DMS 273 (cell line): Measurements from ENCODE around the gene FMO2.
"Not testable (repeated sequence)": the region's sequence is repeated elsewhere in the genome, so short reads cannot be mapped to it uniquely, and the experiment has no call there.

Source experiments
- DNase-seq: peaks from one replicate; lab custom pipeline; 2025; ENCODE audit not compliant: unreplicated experiment; lab: John Stamatoyannopoulos, UW

The FMO2 gene

DNA sequence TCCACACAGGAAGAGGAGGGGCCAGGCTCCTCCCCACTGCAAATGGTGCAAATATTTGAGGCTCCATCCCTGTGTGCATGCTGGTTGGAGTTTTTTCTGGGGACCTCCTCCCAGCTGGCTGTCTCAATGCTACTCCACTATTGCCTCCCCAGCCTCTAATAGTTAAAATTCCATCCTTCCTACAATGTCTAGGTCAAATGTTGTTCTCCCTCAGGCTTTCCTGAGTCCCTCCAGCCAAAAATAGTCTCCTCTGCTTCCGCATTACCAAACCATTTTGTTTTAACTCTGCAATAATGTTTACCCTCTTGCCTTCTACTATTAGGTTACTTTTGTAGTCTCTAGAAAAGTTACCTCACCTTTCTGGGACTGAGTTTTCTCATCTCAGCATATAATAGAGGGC lies 33.6 kb downstream of the FMO2 start:
- no peak for DNase-seq

DNA sequence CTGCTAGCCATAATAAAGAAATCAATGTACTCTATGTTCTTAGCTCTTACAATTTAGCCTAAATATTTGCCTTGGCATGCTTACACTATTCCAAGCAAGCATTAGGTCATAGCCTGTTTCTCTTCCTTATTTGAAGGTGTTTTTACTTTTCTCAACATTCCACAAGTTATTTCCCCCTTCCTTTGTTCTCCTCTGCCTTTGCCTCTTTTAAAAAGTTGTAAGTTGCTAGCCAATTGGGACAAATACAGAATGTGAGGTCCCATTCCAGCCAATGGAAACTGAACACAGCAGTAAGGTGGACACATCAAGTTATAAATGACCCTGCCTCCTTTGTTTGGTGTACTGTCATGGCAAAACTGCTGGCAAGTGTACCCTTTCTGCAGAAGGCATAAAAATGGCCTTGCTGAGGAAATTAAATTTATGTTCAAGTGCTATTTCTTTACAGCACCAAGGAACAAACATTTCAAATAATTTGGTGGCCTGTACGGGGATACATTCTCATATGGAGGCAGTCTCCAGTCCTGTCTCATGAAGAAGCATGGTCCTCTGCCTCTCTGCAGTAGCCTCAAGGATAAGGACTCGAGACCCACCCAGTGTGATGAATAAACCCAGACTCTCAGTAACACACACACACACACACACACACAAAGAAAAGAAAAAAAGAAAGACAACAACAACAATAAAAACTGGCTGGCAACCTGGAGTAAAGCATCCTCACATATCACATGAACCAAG lies 34.4 kb downstream of the FMO2 start:
- DNase-seq = no peak

GRCh38 chr1:171220081-171220420 lies 35.0 kb downstream of the FMO2 start:
- DNase-seq = no peak

DNA sequence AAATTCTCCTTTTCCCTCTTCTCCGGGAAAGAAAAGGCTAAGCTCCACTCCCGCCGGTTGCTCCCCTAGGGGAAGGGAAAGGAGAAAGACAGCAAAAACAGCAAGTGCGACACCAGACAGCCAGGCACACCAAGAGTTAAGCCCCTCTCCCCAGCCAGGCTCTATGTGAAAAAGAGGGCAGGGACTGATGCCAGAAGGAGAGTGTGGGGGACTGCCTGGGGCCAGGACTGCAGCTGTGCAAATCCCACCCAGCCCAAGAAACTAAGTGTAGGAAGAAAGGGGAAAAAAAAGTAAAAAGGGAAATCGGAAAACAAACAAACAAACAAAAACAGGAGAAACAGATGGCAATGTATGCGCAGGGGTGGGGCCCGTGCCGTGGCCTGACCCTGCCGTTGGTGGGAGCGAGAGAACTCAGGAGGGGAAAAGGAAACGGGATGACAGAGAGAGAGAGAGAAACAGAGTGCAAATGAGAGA lies 35.5 kb downstream of the FMO2 start:
- DNase-seq = no peak

DNA sequence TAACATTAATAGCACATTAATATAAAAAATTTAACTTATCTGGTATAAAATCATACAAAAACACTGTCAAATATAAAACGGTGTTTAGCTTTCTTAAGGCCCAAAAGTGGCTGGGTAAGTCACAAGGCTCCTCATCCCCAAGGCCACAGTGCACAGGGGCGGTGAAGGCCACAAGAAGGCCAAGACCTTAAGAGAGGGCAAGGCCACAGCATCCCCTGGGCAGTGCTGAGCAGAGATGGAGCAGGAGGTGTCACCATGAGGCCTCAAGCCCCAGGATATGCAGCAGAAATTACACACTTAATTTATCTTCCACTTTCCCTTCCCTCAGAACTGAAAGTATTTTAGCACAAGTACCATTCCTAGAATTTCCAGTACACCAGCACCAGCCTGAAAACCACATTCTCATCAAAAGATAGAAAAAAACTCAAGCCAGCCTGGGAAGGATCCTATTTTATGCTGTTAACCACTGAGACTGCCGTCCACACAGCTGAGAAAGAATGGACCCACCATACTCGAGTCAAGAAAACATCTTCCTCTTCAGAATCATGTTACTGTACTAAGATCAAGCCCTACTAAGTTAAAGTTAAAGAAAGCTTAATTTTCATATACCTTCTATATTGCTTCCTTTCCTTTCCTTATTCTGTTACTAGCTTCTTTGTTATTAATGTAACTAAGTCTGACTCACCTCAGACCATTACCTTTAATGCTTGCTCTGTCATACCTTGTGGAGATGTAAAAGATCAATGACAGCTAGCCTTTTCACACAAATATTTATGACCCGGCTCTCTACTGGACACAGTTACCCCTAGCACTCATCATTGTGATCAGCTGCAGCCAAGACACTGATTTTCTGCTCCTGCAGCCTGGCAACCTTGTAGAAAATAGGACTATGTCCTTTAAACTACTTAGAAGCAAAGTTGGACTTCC lies 36.8 kb downstream of the FMO2 start:
- DNase-seq = no peak

- DNase-seq = no peak
These were observed 37.8 kb downstream of the FMO2 start for GRCh38 chr1:171222936-171223335.

DNA sequence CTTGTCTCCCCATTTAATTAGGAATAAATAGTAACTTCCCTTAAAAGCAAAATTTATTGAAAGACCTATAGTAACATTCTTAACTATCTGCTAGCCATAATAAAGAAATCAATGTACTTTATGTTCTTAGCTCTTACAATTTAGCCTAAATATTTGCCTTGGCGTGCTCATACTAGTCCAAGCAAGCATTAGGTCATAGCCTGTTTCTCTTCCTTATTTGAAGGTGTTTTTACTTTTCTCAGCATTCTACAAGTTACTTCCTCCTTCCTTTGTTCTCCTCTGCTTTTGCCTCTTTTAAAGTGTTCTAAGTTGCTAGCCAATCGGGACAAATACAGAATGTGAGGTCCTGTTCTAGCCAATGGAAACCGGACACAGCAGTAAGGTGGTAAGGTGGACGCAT lies 39.2 kb downstream of the FMO2 start:
- DNase-seq = not testable (repeated sequence)

GRCh38 chr1:171226747-171227370 lies 41.8 kb downstream of the FMO2 start:
- DNase-seq = peak; percentile 82

GRCh38 chr1:171231326-171231725 lies 46.2 kb downstream of the FMO2 start:
- no peak for DNase-seq

DNA sequence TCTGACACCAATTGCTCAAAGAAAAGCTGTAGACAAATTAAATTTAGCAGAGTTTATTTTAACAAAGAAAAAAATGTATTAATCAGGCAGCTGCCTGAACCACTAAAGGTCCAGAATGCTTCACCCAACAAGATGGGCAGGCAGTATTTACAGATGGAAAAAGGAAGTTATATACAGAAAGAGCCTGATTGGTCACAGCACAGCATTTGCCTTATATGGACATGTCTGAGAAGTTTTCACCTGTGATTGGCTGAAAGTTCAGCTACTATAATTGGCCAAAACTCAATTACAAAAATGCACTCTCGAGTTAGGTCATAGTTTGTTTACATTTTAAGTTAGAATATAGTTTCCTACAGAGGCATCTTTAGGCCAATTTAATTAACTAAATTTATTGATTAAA lies 48.1 kb downstream of the FMO2 start:
- no peak for DNase-seq

DNA sequence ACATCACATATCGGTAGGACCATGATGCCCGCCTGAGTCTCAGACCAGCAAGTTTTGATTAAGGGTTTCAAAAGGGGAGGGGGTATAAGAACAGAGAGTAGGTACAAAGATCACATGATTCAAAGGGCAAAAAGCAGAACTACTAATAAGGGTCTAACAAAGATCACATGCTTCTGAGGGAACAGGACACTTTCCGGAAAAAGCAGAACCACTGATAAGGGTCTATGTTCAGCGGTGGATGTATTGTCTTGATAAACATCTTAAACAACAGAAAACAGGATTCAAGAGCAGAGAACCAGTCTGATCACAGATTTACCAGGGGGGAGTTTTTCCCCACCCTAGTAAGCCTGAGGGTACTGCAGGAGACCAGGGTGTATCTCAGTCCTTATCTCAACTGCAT lies 51.1 kb downstream of the FMO2 start:
- not testable (repeated sequence) for DNase-seq

GRCh38 chr1:171243878-171244277 lies 58.8 kb downstream of the FMO2 start:
- no peak for DNase-seq

- peak; percentile 62 for DNase-seq
These were observed 60.5 kb downstream of the FMO2 start for GRCh38 chr1:171245458-171246064.

DNA sequence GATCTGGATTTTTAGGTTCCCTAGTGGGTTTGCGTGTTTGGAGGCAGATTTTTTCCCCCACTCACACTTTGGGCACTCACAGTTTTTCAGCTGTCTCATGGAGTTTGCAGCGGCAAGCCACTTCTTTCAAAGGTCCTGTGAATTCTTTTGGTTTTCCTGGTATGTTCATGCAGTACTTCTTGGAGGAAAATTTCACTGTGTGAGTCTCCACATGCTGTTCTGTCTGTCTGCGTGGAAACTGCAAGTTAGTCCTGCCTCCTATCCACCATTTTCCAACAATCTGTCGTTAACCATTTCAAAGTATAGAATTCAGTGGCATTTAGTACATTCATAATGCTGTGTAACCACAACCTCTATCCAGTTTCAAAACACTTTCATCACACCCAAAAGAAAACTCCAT lies 62.4 kb downstream of the FMO2 start:
- DNase-seq = no peak

GRCh38 chr1:171248302-171248701 lies 63.2 kb downstream of the FMO2 start, which contains the start of gene FMO1:
TSS of gene FMO1 (plus strand) at chr1:171248494. CDS start at chr1:171258088, 9,594 bp downstream.
- no peak for DNase-seq

DNA sequence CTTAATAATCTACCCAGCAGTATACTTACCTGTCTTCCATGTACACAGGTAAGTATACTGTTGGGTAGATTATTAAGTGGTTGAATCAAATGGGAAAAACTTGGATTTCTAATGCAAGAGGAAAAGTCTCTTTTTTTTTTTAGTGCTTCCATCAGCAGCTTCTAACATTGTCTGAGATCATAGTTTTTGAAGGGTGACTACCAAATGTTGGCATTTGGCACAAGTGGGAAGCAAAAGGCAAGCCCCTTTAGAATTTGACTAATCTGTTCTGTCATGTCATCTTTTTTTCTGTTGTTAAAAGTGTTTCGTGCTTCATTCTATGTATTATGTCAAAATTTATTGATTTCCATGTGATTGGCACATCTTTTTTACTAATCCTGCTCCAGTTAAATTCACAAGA lies 63.7 kb downstream of the FMO2 start:
- DNase-seq = no peak

DNA sequence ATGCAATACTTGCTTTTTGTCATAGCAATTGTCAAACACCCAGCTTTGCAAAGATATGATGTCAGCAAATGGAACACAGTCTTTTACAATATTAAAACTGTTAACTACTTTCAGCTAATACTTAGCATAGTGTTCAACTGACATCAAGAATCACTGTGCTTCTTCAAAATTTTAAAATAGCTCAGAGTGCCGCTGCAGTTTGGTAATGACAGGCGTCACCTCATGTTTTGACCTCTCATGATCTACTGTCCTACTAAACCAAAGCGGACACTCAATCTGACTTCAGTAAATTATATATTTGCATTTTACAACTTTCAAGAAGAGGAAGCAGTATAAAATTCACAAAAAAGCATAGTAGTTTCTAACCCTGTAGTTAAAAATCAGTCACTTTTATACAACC lies 65.2 kb downstream of the FMO2 start:
- no peak for DNase-seq

GRCh38 chr1:171251042-171251951 lies 66.2 kb downstream of the FMO2 start:
- DNase-seq = peak; percentile 66

DNA sequence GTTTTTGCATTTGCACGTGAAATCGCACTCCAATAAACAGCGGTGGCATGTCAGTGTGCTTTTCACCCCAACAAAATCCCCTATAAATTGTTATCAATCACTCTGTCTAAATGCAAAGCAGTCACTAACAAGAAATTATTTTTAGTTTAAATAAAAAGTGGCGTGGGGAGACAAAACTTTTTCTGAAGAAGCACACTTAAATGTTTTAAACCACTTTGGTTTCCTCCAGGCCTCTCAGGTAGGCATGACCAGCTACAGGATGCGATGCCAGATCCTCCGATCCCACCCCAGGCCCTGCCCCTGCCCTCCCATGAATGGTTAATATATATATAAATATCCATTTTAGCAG lies 66.8 kb downstream of the FMO2 start:
- no peak for DNase-seq

DNA sequence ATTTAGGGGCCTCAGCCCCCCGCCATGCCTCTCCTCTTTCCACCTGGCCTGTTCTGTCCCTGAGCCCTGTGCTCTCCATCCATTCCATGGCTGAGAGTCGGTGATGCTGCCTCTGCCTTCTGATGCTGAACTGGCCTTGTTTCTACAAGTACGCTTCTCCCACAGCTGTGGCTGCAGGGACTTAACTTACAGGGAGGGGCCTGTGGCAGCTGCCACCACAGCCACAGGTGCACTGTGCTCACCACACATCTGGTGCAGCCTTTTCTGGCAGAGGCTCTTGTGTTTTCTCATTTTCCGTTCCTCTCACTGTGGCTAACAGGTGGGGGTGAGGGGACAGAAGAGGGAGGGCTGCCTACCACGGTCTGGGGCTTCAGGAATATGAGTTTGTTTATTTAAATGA lies 67.4 kb downstream of the FMO2 start:
- DNase-seq = peak; percentile 16
